GM12892 (cell line): Measurements from ENCODE around the gene SH3RF2.

ENCODE experiments used
- DNase-seq: peaks from one replicate; pipeline ENCODE4 v3.0.0; 2011; ENCODE audit not compliant: insufficient read length
- FAIRE-seq: peaks from 2 replicates; lab custom pipeline; 2011; peaks lifted over from hg19 to GRCh38; lab: Jason Lieb, UNC
- POLR2A ChIP-seq: IDR thresholded peaks from 2 replicates; pipeline ENCODE4 v1.6.1; 2011; ENCODE audit warnings: low read depth, low read length, control low read depth
- POLR2AphosphoS5 ChIP-seq: IDR thresholded peaks from 2 replicates; pipeline ENCODE4 v1.6.1; 2011; ENCODE audit warnings: low read depth, low read length, control low read depth
- TAF1 ChIP-seq: IDR thresholded peaks from 2 replicates; pipeline ENCODE4 v1.6.1; 2011; ENCODE audit warnings: low read depth, mild to moderate bottlenecking, control low read depth, low read length, borderline replicate concordance

The SH3RF2 gene

GRCh38 chr5:145925803-145926202, 10.6 kb upstream of the SH3RF2 start:
- FAIRE-seq (no peak), DNase-seq (no peak)
- no peak for TF ChIP-seq TAF1
- TF ChIP-seq POLR2AphosphoS5: no peak
- no peak for TF ChIP-seq POLR2A

- no peak for TF ChIP-seq POLR2AphosphoS5
- no peak for TF ChIP-seq TAF1
- TF ChIP-seq POLR2A: no peak
- DNase-seq: no peak
- no peak for FAIRE-seq
Observed at GRCh38 chr5:145931718-145932117, 4.7 kb upstream of the SH3RF2 start.

- DNase-seq: no peak
- FAIRE-seq: no peak
- TF ChIP-seq TAF1: no peak
Observed at GRCh38 chr5:145934276-145934675, 2.1 kb upstream of the SH3RF2 start.

- peak; percentile 17 for DNase-seq
- no peak for FAIRE-seq
- TF ChIP-seq POLR2A (no peak), TAF1 (no peak), POLR2AphosphoS5 (no peak)
Observed at GRCh38 chr5:145937432-145938250, 1.3 kb downstream of the SH3RF2 start.

- DNase-seq (no peak), FAIRE-seq (no peak)
- TF ChIP-seq POLR2A (no peak), TAF1 (no peak), POLR2AphosphoS5 (no peak)
Observed at GRCh38 chr5:145938776-145939539, 2.6 kb downstream of the SH3RF2 start.

GRCh38 chr5:145939540-145940065, 3.2 kb downstream of the SH3RF2 start:
- FAIRE-seq (no peak), DNase-seq (no peak)
- TF ChIP-seq TAF1 (no peak), POLR2AphosphoS5 (no peak), POLR2A (no peak)

GRCh38 chr5:145941096-145941447, 4.7 kb downstream of the SH3RF2 start:
- FAIRE-seq (no peak), DNase-seq (no peak)
- TF ChIP-seq POLR2A: no peak
- no peak for TF ChIP-seq TAF1
- TF ChIP-seq POLR2AphosphoS5: no peak

GRCh38 chr5:145941448-145942130, 5.2 kb downstream of the SH3RF2 start:
- TF ChIP-seq POLR2A (no peak), TAF1 (no peak), POLR2AphosphoS5 (no peak)
- no peak for FAIRE-seq
- DNase-seq: no peak

- DNase-seq (no peak), FAIRE-seq (no peak)
- TF ChIP-seq POLR2AphosphoS5 (no peak), TAF1 (no peak), POLR2A (no peak)
Observed at GRCh38 chr5:145942201-145942600, 5.8 kb downstream of the SH3RF2 start.

GRCh38 chr5:145942749-145943148, 6.4 kb downstream of the SH3RF2 start:
- DNase-seq (no peak), FAIRE-seq (no peak)
- no peak for TF ChIP-seq POLR2AphosphoS5
- TF ChIP-seq POLR2A: no peak
- TF ChIP-seq TAF1: no peak

GRCh38 chr5:145943674-145944121, 7.3 kb downstream of the SH3RF2 start:
- no peak for TF ChIP-seq POLR2A
- no peak for TF ChIP-seq POLR2AphosphoS5
- TF ChIP-seq TAF1: no peak
- DNase-seq: no peak
- FAIRE-seq: no peak
